ENCODE measurements around the gene PREB. TPM values are rescaled to one million over a fixed set of nuclear protein-coding genes. Genes with fewer than 3 reads are reported as not detected.
"Not testable (repeated sequence)": the region's sequence is repeated elsewhere in the genome, so short reads cannot be mapped to it uniquely, and the experiment has no call there.

Gene PREB
- total RNA-seq, 2 donors from 2014 or later, result 74.0 to 88.9 TPM

GRCh38 chr2:27177441-27178351 is 43.3 kb upstream of the PREB start:
- no peak overlapping the region for H3K4me3 ChIP-seq
- H3K4me1 ChIP-seq (replicated peaks), result no peaks in the 10 kb centered on the region
- DNase-seq (ENCODE audit: low spot score), result no peak
- WGBS, result 73% methylated on average over 15 of the region's 15 CpGs
- no peaks in the 10 kb centered on the region for H3K36me3 ChIP-seq
- H3K27me3 ChIP-seq (replicated peaks; ENCODE audit: insufficient read depth), result no peaks in the 10 kb centered on the region
- intact Hi-C loops (cut with DNase I), result no loop called here
- no peak overlapping the region for H3K27ac ChIP-seq
- TF ChIP-seq, protein P1, sequence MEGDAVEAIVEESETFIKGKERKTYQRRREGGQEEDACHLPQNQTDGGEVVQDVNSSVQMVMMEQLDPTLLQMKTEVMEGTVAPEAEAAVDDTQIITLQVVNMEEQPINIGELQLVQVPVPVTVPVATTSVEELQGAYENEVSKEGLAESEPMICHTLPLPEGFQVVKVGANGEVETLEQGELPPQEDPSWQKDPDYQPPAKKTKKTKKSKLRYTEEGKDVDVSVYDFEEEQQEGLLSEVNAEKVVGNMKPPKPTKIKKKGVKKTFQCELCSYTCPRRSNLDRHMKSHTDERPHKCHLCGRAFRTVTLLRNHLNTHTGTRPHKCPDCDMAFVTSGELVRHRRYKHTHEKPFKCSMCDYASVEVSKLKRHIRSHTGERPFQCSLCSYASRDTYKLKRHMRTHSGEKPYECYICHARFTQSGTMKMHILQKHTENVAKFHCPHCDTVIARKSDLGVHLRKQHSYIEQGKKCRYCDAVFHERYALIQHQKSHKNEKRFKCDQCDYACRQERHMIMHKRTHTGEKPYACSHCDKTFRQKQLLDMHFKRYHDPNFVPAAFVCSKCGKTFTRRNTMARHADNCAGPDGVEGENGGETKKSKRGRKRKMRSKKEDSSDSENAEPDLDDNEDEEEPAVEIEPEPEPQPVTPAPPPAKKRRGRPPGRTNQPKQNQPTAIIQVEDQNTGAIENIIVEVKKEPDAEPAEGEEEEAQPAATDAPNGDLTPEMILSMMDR (IDR thresholded peaks at IDR 0.05), result no peak
- TF ChIP-seq POLR2A (IDR thresholded peaks at IDR 0.05), result no peak
- no peak for TF ChIP-seq POLR2AphosphoS5 (IDR thresholded peaks at IDR 0.05)
- no peaks in the 10 kb centered on the region for H3K9me3 ChIP-seq

DNA sequence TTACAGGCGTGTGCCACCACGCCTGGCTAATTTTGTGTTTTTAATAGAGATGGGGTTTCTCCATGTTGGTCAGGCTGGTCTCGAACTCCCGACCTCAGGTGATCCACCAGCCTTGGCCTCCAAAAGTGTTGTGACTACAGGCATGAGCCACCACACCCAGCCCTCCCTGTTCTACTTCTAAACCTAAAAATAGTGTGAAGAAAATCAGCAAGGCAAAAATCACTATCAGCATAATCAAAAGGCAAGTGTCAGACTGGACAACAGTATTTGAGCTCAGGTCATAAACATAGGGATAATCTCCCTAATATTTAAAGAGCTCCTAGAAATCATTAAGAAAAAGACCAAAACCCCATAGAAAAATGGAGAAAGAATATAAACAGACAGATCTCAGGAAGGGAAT is 41.3 kb upstream of the PREB start:
- H3K4me1 ChIP-seq (replicated peaks); H3K27me3 ChIP-seq (replicated peaks; ENCODE audit: insufficient read depth); DNase-seq (ENCODE audit: low spot score); H3K27ac ChIP-seq; H3K4me3 ChIP-seq; intact Hi-C loops (cut with DNase I); H3K36me3 ChIP-seq; H3K9me3 ChIP-seq: not testable (repeated sequence)
- WGBS, result 95% methylated on average over 4 of the region's 4 CpGs

GRCh38 chr2:27175330-27175729 is 40.9 kb upstream of the PREB start:
- Histone ChIP-seq H3K27ac (no peak overlapping the region), H3K27me3 (replicated peaks; ENCODE audit: insufficient read depth) (no peaks in the 10 kb centered on the region), H3K9me3 (no peaks in the 10 kb centered on the region), H3K36me3 (no peaks in the 10 kb centered on the region), H3K4me3 (no peak overlapping the region), H3K4me1 (replicated peaks) (no peaks in the 10 kb centered on the region)
- WGBS, result 65% methylated on average over 8 of the region's 8 CpGs
- DNase-seq (ENCODE audit: low spot score), result no peak
- TF ChIP-seq, protein P1 (IDR thresholded peaks at IDR 0.05), result no peak
- TF ChIP-seq POLR2AphosphoS5 (IDR thresholded peaks at IDR 0.05) (no peak), POLR2A (IDR thresholded peaks at IDR 0.05) (no peak)
- intact Hi-C loops (cut with DNase I), result no loop called here

GRCh38 chr2:27174638-27175037 is 40.2 kb upstream of the PREB start:
- DNase-seq (ENCODE audit: low spot score), result no peak
- H3K4me1 ChIP-seq (replicated peaks), result no peaks in the 10 kb centered on the region
- no peak overlapping the region for H3K27ac ChIP-seq

DNA sequence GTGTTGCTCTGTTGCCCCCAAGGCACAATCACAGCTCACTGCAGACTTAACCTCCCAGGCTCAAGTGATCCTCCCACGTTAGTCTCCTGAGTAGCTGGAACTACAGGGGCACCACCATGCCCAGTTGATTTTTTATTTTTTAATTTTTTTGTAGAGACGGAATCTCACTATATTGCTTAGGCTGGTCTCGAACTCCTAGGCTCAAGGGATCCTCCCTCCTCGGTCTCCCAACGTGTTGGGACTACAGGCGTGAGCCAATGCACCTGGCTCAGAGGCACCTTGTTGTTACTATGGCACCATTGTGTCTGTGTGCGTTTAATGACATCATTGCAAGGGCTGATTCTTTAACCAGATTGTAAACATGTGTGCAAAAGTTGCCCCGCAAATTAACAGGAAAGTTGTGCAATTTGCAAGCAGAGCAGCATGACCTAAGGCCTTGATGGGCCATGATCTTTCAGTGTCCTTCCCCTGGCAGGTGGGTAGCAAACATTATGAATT is 37.0 kb upstream of the PREB start:
- H3K27me3 ChIP-seq (replicated peaks; ENCODE audit: insufficient read depth), result no peaks in the 10 kb centered on the region
- 54% methylated on average over 8 of the region's 8 CpGs for WGBS
- no peak for DNase-seq (ENCODE audit: low spot score)
- H3K4me3 ChIP-seq, result no peak overlapping the region
- H3K9me3 ChIP-seq, result no peaks in the 10 kb centered on the region
- H3K27ac ChIP-seq, result no peak overlapping the region
- intact Hi-C loops (cut with DNase I), result no loop called here
- TF ChIP-seq POLR2AphosphoS5 (IDR thresholded peaks at IDR 0.05), result no peak
- TF ChIP-seq POLR2A (IDR thresholded peaks at IDR 0.05), result no peak
- no peaks in the 10 kb centered on the region for H3K36me3 ChIP-seq
- H3K4me1 ChIP-seq (replicated peaks), result no peaks in the 10 kb centered on the region

More at GRCh38 chr2:27174638-27175037, 40.2 kb upstream of the PREB start:
- Histone ChIP-seq H3K4me3 (no peak overlapping the region), H3K36me3 (no peaks in the 10 kb centered on the region), H3K27me3 (replicated peaks; ENCODE audit: insufficient read depth) (no peaks in the 10 kb centered on the region), H3K9me3 (no peaks in the 10 kb centered on the region)
- TF ChIP-seq POLR2AphosphoS5 (IDR thresholded peaks at IDR 0.05) (no peak), POLR2A (IDR thresholded peaks at IDR 0.05) (no peak)
- TF ChIP-seq, protein P1 (IDR thresholded peaks at IDR 0.05), result no peak
- WGBS, result 67% methylated on average over 6 of the region's 6 CpGs
- intact Hi-C loops (cut with DNase I), result no loop called here
